ENCODE measurements around the gene STIM2.

The STIM2 gene

GRCh38 chr4:26840786-26841185, 19.9 kb upstream of the STIM2 start:
- DNase-seq (ENCODE audit: extremely low spot score) = no peak
- ChIA-PET CTCF (no interaction called here), POLR2A (no interaction called here)

GRCh38 chr4:26842911-26843310, 17.7 kb upstream of the STIM2 start:
- CTCF ChIA-PET = no interaction called here
- POLR2A ChIA-PET = no interaction called here

More at GRCh38 chr4:26840786-26841185, 19.9 kb upstream of the STIM2 start:
- TF ChIP-seq HDGF (IDR thresholded peaks at IDR 0.05; ENCODE audit: borderline replicate concordance) (no peak), LEF1 (IDR thresholded peaks at IDR 0.05; ENCODE audit: borderline replicate concordance) (no peak), FOXM1 (IDR thresholded peaks at IDR 0.05; ENCODE audit: borderline replicate concordance) (no peak), CTBP1 (IDR thresholded peaks at IDR 0.05; ENCODE audit: borderline replicate concordance) (no peak), SP1 (IDR thresholded peaks at IDR 0.05) (no peak), TARDBP (IDR thresholded peaks at IDR 0.05) (no peak), L3MBTL2 (conservative IDR thresholded peaks at IDR 0.05) (no peak), FOXK2 (IDR thresholded peaks at IDR 0.05) (no peak), PKNOX1 (IDR thresholded peaks at IDR 0.05) (no peak), ELF4 (IDR thresholded peaks at IDR 0.05) (no peak), NFRKB (IDR thresholded peaks at IDR 0.05) (no peak), SUZ12 (IDR thresholded peaks at IDR 0.05) (no peak), BHLHE40 (IDR thresholded peaks at IDR 0.05; ENCODE audit: borderline replicate concordance) (no peak), ARNT (IDR thresholded peaks at IDR 0.05) (no peak), ZNF384 (IDR thresholded peaks at IDR 0.05) (no peak), FOXA1 (IDR thresholded peaks at IDR 0.05) (no peak)

GRCh38 chr4:26850528-26850927, 10.1 kb upstream of the STIM2 start:
- TF ChIP-seq SUZ12 (IDR thresholded peaks at IDR 0.05) (no peak), TARDBP (IDR thresholded peaks at IDR 0.05) (no peak), ZNF384 (IDR thresholded peaks at IDR 0.05) (no peak), FOXK2 (IDR thresholded peaks at IDR 0.05) (no peak)
- ChIA-PET POLR2A (no interaction called here), CTCF (no interaction called here)
- no peak for DNase-seq (ENCODE audit: extremely low spot score)

More at GRCh38 chr4:26842911-26843310, 17.7 kb upstream of the STIM2 start:
- TF ChIP-seq ARNT (IDR thresholded peaks at IDR 0.05) (no peak), NFRKB (IDR thresholded peaks at IDR 0.05) (no peak), CTBP1 (IDR thresholded peaks at IDR 0.05; ENCODE audit: borderline replicate concordance) (no peak), L3MBTL2 (conservative IDR thresholded peaks at IDR 0.05) (no peak), PKNOX1 (IDR thresholded peaks at IDR 0.05) (no peak), FOXK2 (IDR thresholded peaks at IDR 0.05) (no peak), HDGF (IDR thresholded peaks at IDR 0.05; ENCODE audit: borderline replicate concordance) (no peak), ZNF384 (IDR thresholded peaks at IDR 0.05) (no peak), TARDBP (IDR thresholded peaks at IDR 0.05) (no peak), SP1 (IDR thresholded peaks at IDR 0.05) (no peak), FOXM1 (IDR thresholded peaks at IDR 0.05; ENCODE audit: borderline replicate concordance) (no peak), SUZ12 (IDR thresholded peaks at IDR 0.05) (no peak), BHLHE40 (IDR thresholded peaks at IDR 0.05; ENCODE audit: borderline replicate concordance) (no peak), LEF1 (IDR thresholded peaks at IDR 0.05; ENCODE audit: borderline replicate concordance) (no peak), ELF4 (IDR thresholded peaks at IDR 0.05) (no peak), FOXA1 (IDR thresholded peaks at IDR 0.05) (no peak)
- no peak for DNase-seq (ENCODE audit: extremely low spot score)

- ChIA-PET POLR2A (no interaction called here), CTCF (no interaction called here)
- TF ChIP-seq PKNOX1 (IDR thresholded peaks at IDR 0.05) (no peak), CTBP1 (IDR thresholded peaks at IDR 0.05; ENCODE audit: borderline replicate concordance) (no peak), FOXA1 (IDR thresholded peaks at IDR 0.05) (no peak), NFRKB (IDR thresholded peaks at IDR 0.05) (no peak), HDGF (IDR thresholded peaks at IDR 0.05; ENCODE audit: borderline replicate concordance) (no peak), ELF4 (IDR thresholded peaks at IDR 0.05) (no peak), FOXM1 (IDR thresholded peaks at IDR 0.05; ENCODE audit: borderline replicate concordance) (no peak), SP1 (IDR thresholded peaks at IDR 0.05) (no peak), TARDBP (IDR thresholded peaks at IDR 0.05) (no peak), ZNF384 (IDR thresholded peaks at IDR 0.05) (no peak), SUZ12 (IDR thresholded peaks at IDR 0.05) (no peak), LEF1 (IDR thresholded peaks at IDR 0.05; ENCODE audit: borderline replicate concordance) (no peak), BHLHE40 (IDR thresholded peaks at IDR 0.05; ENCODE audit: borderline replicate concordance) (no peak), L3MBTL2 (conservative IDR thresholded peaks at IDR 0.05) (no peak), FOXK2 (IDR thresholded peaks at IDR 0.05) (no peak), ARNT (IDR thresholded peaks at IDR 0.05) (no peak)
- no peak for DNase-seq (ENCODE audit: extremely low spot score)
Measured at GRCh38 chr4:26851129-26851528, 9.5 kb upstream of the STIM2 start.

GRCh38 chr4:26854701-26855100, 5.9 kb upstream of the STIM2 start:
- CTCF ChIA-PET = no interaction called here
- no peak for DNase-seq (ENCODE audit: extremely low spot score)
- POLR2A ChIA-PET = interaction anchor here (0.9 kb wide), 1 partner anchor 153 kb away, joined by 3 read pairs; no protein-coding TSS in a partner anchor

More at GRCh38 chr4:26854701-26855100, 5.9 kb upstream of the STIM2 start:
- TF ChIP-seq HDGF (IDR thresholded peaks at IDR 0.05; ENCODE audit: borderline replicate concordance) (no peak), NFRKB (IDR thresholded peaks at IDR 0.05) (no peak), ARNT (IDR thresholded peaks at IDR 0.05) (no peak), LEF1 (IDR thresholded peaks at IDR 0.05; ENCODE audit: borderline replicate concordance) (no peak), TARDBP (IDR thresholded peaks at IDR 0.05) (no peak), FOXK2 (IDR thresholded peaks at IDR 0.05) (no peak), SUZ12 (IDR thresholded peaks at IDR 0.05) (no peak), FOXA1 (IDR thresholded peaks at IDR 0.05) (no peak), ELF4 (IDR thresholded peaks at IDR 0.05) (no peak), L3MBTL2 (conservative IDR thresholded peaks at IDR 0.05) (no peak), PKNOX1 (IDR thresholded peaks at IDR 0.05) (no peak), ZNF384 (IDR thresholded peaks at IDR 0.05) (no peak), BHLHE40 (IDR thresholded peaks at IDR 0.05; ENCODE audit: borderline replicate concordance) (no peak), SP1 (IDR thresholded peaks at IDR 0.05) (no peak), CTBP1 (IDR thresholded peaks at IDR 0.05; ENCODE audit: borderline replicate concordance) (no peak), FOXM1 (IDR thresholded peaks at IDR 0.05; ENCODE audit: borderline replicate concordance) (no peak)
